CD4-positive, alpha-beta T cell (primary cell): Measurements from ENCODE around the gene DBT. TPM values are rescaled to one million over a fixed set of nuclear protein-coding genes. Genes with fewer than 3 reads are reported as not detected.
"Not testable (repeated sequence)": the region's sequence is repeated elsewhere in the genome, so short reads cannot be mapped to it uniquely, and the experiment has no call there.

Source experiments
- ATAC-seq: fragments of 200-7000 bp; cut with Tn5 transposase; one replicate; pipeline ENCODE4 v1.10.0; 2022; ENCODE audit warnings: mild to moderate bottlenecking; ENCODE audit not compliant: poor library complexity
- CTCF ChIA-PET: fragments of 350-600 bp; sonication (Branson Sonifier 250); formaldehyde crosslinking; loops from one replicate; lab custom pipeline; 2021; ENCODE audit warnings: antibody characterized with exemption, inconsistent platforms; lab: Charles Lee
- POLR2A ChIA-PET: fragments of 350-600 bp; sonication (Branson Sonifier 250); formaldehyde crosslinking; loops from one replicate; lab custom pipeline; 2021; ENCODE audit warnings: antibody characterized with exemption, inconsistent platforms; lab: Charles Lee
- DNase-seq, 14 experiments: peaks; one replicate each; pipeline ENCODE4 v3.0.0-alpha.2; 2013 to 2020; ENCODE audit warnings: mixed read lengths in 2 of 14
- H3K27ac ChIP-seq, 2 donors: one replicate each; pipeline versions ENCODE4 v1.5.1 to v1.7.0; 2013; ENCODE audit warnings: low read length in 2 of 2, low read depth in 1 of 2, mild to moderate bottlenecking in 1 of 2
- H3K27me3 ChIP-seq, 2 experiments: 1 replicate in 1 of 2; 2 replicates in 1 of 2; pipeline versions ENCODE4 v1.6.1 to v1.7.0; 2013; ENCODE audit warnings: low read length in 2 of 2, control low read depth in 1 of 2, mild to moderate bottlenecking in 1 of 2, moderate library complexity in 1 of 2; ENCODE audit not compliant: insufficient read depth in 2 of 2, control insufficient read depth in 1 of 2
- H3K36me3 ChIP-seq: one replicate; pipeline ENCODE4 v1.6.1; 2013; ENCODE audit warnings: low read length, control low read depth; ENCODE audit not compliant: insufficient read depth
- H3K4me1 ChIP-seq: one replicate; pipeline ENCODE4 v1.6.1; 2013; ENCODE audit warnings: low read length, control low read depth; ENCODE audit not compliant: insufficient read depth
- H3K4me3 ChIP-seq: one replicate; pipeline ENCODE4 v1.5.1; 2013; ENCODE audit warnings: mild to moderate bottlenecking, low read length, moderate library complexity
- H3K9me3 ChIP-seq, 2 experiments: 1 replicate in 1 of 2; 2 replicates in 1 of 2; pipeline versions ENCODE4 v1.6.1 to v1.7.0; 2013; ENCODE audit warnings: low read length in 2 of 2, mild to moderate bottlenecking in 2 of 2, control low read depth in 1 of 2, moderate library complexity in 1 of 2; ENCODE audit not compliant: control insufficient read depth in 1 of 2, insufficient read depth in 1 of 2
- H3K27ac Mint-ChIP-seq: one replicate; pipeline ENCODE4 v1.8.0; 2020; ENCODE audit warnings: mixed read lengths
- H3K27me3 Mint-ChIP-seq: one replicate; pipeline ENCODE4 v1.8.0; 2021; ENCODE audit warnings: mixed read lengths
- H3K36me3 Mint-ChIP-seq: one replicate; pipeline ENCODE4 v1.8.0; 2021; ENCODE audit warnings: low read depth, mixed read lengths
- H3K4me1 Mint-ChIP-seq: one replicate; pipeline ENCODE4 v1.8.0; 2021; ENCODE audit warnings: low read depth, mixed read lengths
- H3K4me3 Mint-ChIP-seq: one replicate; pipeline ENCODE4 v1.8.0; 2020; ENCODE audit warnings: mild to moderate bottlenecking, mixed read lengths
- H3K9me3 Mint-ChIP-seq: one replicate; pipeline ENCODE4 v1.8.0; 2020; ENCODE audit warnings: mixed read lengths
- CTCF ChIP-seq: fragments of 200-600 bp; IDR thresholded peaks from one replicate; pipeline ENCODE4 v1.8.0; 2022; ENCODE audit warnings: antibody characterized with exemption, mild to moderate bottlenecking
- intact Hi-C, 2 experiments: fragments of 100-400 bp; cut with DNase I in 1 of 2; cut with micrococcal nuclease in 1 of 2; formaldehyde crosslinking; loops; one replicate each; pipeline versions ENCODE4 v1.15.1 to v1.9.0; 2023 to 2025; cut with DNase I, micrococcal nuclease
- total RNA-seq, 174 experiments: library from RNA in 2 of 174; stranded (reverse) in 2 of 174; gene quantifications; one replicate each; pipeline ENCODE4 v1.2.3 and lab custom pipeline; 2021 to 2026

Gene DBT
- total RNA-seq, 2 experiments from 2014 or later: 5.3 to 5.4 TPM

DNA sequence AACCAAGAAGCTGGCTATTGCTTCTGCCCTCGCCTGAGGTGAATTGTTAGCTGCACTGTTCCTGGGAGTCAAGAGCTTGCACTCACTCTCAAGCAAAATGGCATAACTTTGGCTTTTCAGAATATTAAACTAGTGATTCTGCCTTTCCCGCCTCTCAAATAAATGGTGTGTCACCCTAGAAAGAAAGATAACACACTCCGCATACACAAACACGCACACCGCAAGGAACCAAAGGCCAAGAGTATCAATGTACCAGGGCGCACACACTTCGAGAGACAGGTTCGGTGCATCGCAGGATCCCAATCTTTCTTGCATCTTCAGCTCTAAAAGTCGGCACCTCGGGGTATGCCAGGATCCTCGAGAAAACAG is 15.9 kb upstream of the DBT start:
- peaks cover 65% of the 10 kb centered on the region for H3K36me3 Mint-ChIP-seq
- Histone ChIP-seq H3K27me3 (no peaks in the 10 kb centered on the region), H3K4me1 (peaks cover 41% of the 10 kb centered on the region), H3K4me3 (peak overlapping the region; percentile 96), H3K9me3 (no peaks in the 10 kb centered on the region), H3K36me3 (peaks cover 33% of the 10 kb centered on the region), H3K27ac (peak overlapping the region; percentile 42 to 62)
- no peak for TF ChIP-seq CTCF
- no peaks in the 10 kb centered on the region for H3K27me3 Mint-ChIP-seq
- ChIA-PET POLR2A (interaction anchor here (0.7 to 4.2 kb wide), 29 partner anchors 9 to 970 kb away, joined by 3 to 83 read pairs (median 5); partner anchors contain the start of genes CDC14A, DBT, EXTL2 and SASS6), CTCF (interaction anchor here (1.4 to 1.7 kb wide), 3 partner anchors 16 to 190 kb away, joined by 3 to 6 read pairs (median 5); partner anchors contain the start of genes CDC14A and DBT)
- peak in 2 of 14 experiments; percentile 10 to 12 for DNase-seq
- H3K27ac Mint-ChIP-seq: peak overlapping the region; percentile 93
- peaks cover 57% of the 10 kb centered on the region for H3K4me1 Mint-ChIP-seq
- intact Hi-C loops: loop anchor here (1.0 to 5.0 kb wide), 4 partner anchors 87 to 627 kb away; partner anchors contain the start of genes CDC14A (in 2 of the 2), SASS6 (in 2 of the 2), EXTL2 (in 1 of the 2) and TRMT13 (in 1 of the 2)
- ATAC-seq: peak; percentile 22
- H3K9me3 Mint-ChIP-seq: no peaks in the 10 kb centered on the region
- H3K4me3 Mint-ChIP-seq: peak overlapping the region; percentile 99

DNA sequence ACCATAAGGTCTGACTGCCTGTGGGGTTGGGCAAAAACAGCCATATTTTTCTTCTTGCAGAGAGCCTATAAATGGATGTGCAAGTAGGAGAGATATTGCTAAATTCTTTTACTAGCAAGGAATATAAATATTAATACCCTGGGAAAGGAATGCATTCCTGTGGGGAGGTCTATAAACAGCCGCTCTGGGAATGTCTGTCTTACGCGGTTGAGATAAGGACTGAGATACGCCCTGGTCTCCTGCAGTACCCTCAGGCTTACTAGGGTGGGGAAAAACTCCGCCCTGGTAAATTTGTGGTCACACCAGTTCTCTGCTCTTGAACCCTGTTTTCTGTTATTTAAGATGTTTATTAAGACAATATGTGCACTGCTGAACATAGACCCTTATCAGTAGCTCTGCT is 14.4 kb upstream of the DBT start:
- H3K9me3 ChIP-seq, H3K27me3 Mint-ChIP-seq, ATAC-seq, H3K27ac ChIP-seq, CTCF ChIA-PET, H3K4me3 ChIP-seq, H3K9me3 Mint-ChIP-seq, POLR2A ChIA-PET, H3K27ac Mint-ChIP-seq, H3K27me3 ChIP-seq, DNase-seq, intact Hi-C loops: not testable (repeated sequence)
- Histone ChIP-seq H3K36me3 (peaks cover 18% of the 10 kb centered on the region), H3K4me1 (peaks cover 34% of the 10 kb centered on the region)
- H3K4me1 Mint-ChIP-seq: peaks cover 44% of the 10 kb centered on the region
- H3K4me3 Mint-ChIP-seq: peak overlapping the region; percentile 66
- peaks cover 52% of the 10 kb centered on the region for H3K36me3 Mint-ChIP-seq

- no peak overlapping the region for H3K27ac ChIP-seq
- ChIA-PET POLR2A (no interaction called here), CTCF (no interaction called here)
- H3K4me1 ChIP-seq: peaks cover 10% of the 10 kb centered on the region
- H3K9me3 ChIP-seq: no peaks in the 10 kb centered on the region
- Mint-ChIP-seq H3K4me1 (peaks cover 21% of the 10 kb centered on the region), H3K4me3 (no peak overlapping the region), H3K36me3 (peaks cover 28% of the 10 kb centered on the region), H3K27me3 (no peaks in the 10 kb centered on the region), H3K27ac (no peak overlapping the region), H3K9me3 (no peaks in the 10 kb centered on the region)
- intact Hi-C loops: no loop called here
- no peaks in the 10 kb centered on the region for H3K27me3 ChIP-seq
- DNase-seq (no peak), ATAC-seq (no peak)
- no peak for TF ChIP-seq CTCF
- H3K4me3 ChIP-seq: no peak overlapping the region
- no peaks in the 10 kb centered on the region for H3K36me3 ChIP-seq
These were observed 12.1 kb upstream of the DBT start for GRCh38 chr1:100261686-100262085.

GRCh38 chr1:100258427-100258826 is 8.8 kb upstream of the DBT start:
- H3K4me3 ChIP-seq, intact Hi-C loops, H3K9me3 Mint-ChIP-seq, POLR2A ChIA-PET, H3K4me1 Mint-ChIP-seq, H3K27me3 ChIP-seq, H3K4me3 Mint-ChIP-seq, H3K4me1 ChIP-seq, H3K27ac ChIP-seq, H3K36me3 Mint-ChIP-seq, H3K27me3 Mint-ChIP-seq, CTCF ChIA-PET, H3K9me3 ChIP-seq, DNase-seq, H3K36me3 ChIP-seq, H3K27ac Mint-ChIP-seq, ATAC-seq: not testable (repeated sequence)

DNA sequence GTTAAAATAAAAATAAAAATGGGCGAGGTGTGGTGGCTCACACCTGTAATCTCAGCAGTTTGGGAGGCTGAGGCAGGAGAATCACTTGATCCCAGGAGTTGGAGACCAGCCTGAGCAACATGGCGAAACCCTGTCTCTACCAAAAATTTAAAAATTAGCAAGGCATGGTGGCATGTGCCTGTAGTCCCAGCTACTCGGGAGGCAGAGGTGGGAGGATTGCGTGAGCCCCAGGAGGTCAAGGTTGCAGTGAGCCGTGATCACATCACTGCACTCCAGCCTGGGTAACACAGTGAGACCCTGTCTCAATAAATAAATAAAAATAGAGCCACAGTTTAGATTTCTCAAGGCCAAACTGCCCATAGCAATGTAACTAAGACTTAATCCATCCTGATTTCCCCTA is 6.6 kb upstream of the DBT start:
- H3K27me3 ChIP-seq, H3K36me3 Mint-ChIP-seq, H3K27ac Mint-ChIP-seq, DNase-seq, intact Hi-C loops, H3K9me3 Mint-ChIP-seq, ATAC-seq, H3K27me3 Mint-ChIP-seq, H3K9me3 ChIP-seq, H3K4me3 ChIP-seq, H3K36me3 ChIP-seq, H3K4me1 ChIP-seq, H3K4me1 Mint-ChIP-seq, H3K4me3 Mint-ChIP-seq, CTCF ChIA-PET, H3K27ac ChIP-seq: not testable (repeated sequence)
- POLR2A ChIA-PET: interaction anchor here (1.7 kb wide), 1 partner anchor 9 kb away, joined by 8 read pairs; the partner anchor contains the start of gene RTCA
